Neural cell (in vitro differentiated cells): Measurements from ENCODE around the gene TLR8. TPM values are rescaled to one million over a fixed set of nuclear protein-coding genes. Genes with fewer than 3 reads are reported as not detected.

Source experiments
- H2AFZ ChIP-seq: fragments of 200-600, 300-800 bp; sonication (generic), shearing (Covaris generic); 2 replicates; pipeline ENCODE4 v1.6.0; 2014; ENCODE audit warnings: low read depth, mild to moderate bottlenecking, antibody characterized with exemption, low read length, moderate library complexity
- H3F3A ChIP-seq: fragments of 200-600 bp; shearing (Covaris generic); 2 replicates; pipeline ENCODE4 v1.6.1; 2016; ENCODE audit warnings: mild to moderate bottlenecking, moderate library complexity, mixed read lengths, antibody characterized with exemption, low read length; ENCODE audit not compliant: insufficient read depth, poor library complexity, severe bottlenecking
- H3K27ac ChIP-seq: fragments of 200-600, 300-800 bp; sonication (generic), shearing (Covaris generic); 2 replicates; pipeline ENCODE4 v1.5.1; 2014; ENCODE audit warnings: mild to moderate bottlenecking, low read length, moderate library complexity
- H3K27me3 ChIP-seq: fragments of 300-800, 200-600 bp; sonication (generic), shearing (Covaris generic); 2 replicates; pipeline ENCODE4 v1.6.0; 2014; ENCODE audit warnings: mild to moderate bottlenecking, low read depth, low read length, moderate library complexity; ENCODE audit not compliant: insufficient read depth
- H3K36me3 ChIP-seq: fragments of 300-800, 200-600 bp; sonication (generic), shearing (Covaris generic); 2 replicates; pipeline ENCODE4 v1.5.1; 2014; ENCODE audit warnings: mild to moderate bottlenecking, antibody characterized with exemption, low read length, moderate library complexity; ENCODE audit not compliant: insufficient read depth
- H3K4me2 ChIP-seq: fragments of 300-800, 200-600 bp; sonication (generic), shearing (Covaris generic); 2 replicates; pipeline ENCODE4 v1.6.0; 2014; ENCODE audit warnings: mild to moderate bottlenecking, low read length
- H3K4me3 ChIP-seq: fragments of 300-800, 200-600 bp; sonication (generic), shearing (Covaris generic); 2 replicates; pipeline ENCODE4 v1.5.1; 2014; ENCODE audit warnings: mild to moderate bottlenecking, low read length, moderate library complexity
- H3K79me2 ChIP-seq: fragments of 200-600 bp; shearing (Covaris generic); replicated peaks from 2 replicates; pipeline ENCODE4 v1.6.0; 2014; ENCODE audit warnings: mild to moderate bottlenecking, low read length, moderate library complexity; ENCODE audit not compliant: insufficient read depth
- H3K9ac ChIP-seq: fragments of 300-800, 200-600 bp; sonication (generic), shearing (Covaris generic); 2 replicates; pipeline ENCODE4 v1.6.1; 2016; ENCODE audit warnings: mild to moderate bottlenecking, low read length, mixed read lengths
- H3K9me2 ChIP-seq: fragments of 200-600 bp; shearing (Covaris generic); 2 replicates; pipeline ENCODE4 v1.6.1; 2016; ENCODE audit warnings: mild to moderate bottlenecking, low read length, mixed read lengths; ENCODE audit not compliant: insufficient read depth
- H3K9me3 ChIP-seq: fragments of 200-600, 300-800 bp; sonication (generic), shearing (Covaris generic); 2 replicates; pipeline ENCODE4 v1.6.1; 2016; ENCODE audit warnings: mild to moderate bottlenecking, mixed run types, low read length, moderate library complexity, mixed read lengths
- H4K20me1 ChIP-seq: fragments of 200-600 bp; shearing (Covaris generic); 2 replicates; pipeline ENCODE4 v1.6.1; 2016; ENCODE audit warnings: mild to moderate bottlenecking, mixed run types; ENCODE audit not compliant: insufficient read depth
- EP300 ChIP-seq: fragments of 450-650 bp; conservative IDR thresholded peaks from 2 replicates; pipeline ENCODE4 v1.6.1; 2014; ENCODE audit warnings: antibody characterized with exemption, mild to moderate bottlenecking, moderate library complexity; ENCODE audit not compliant: poor library complexity, severe bottlenecking
- EZH2 ChIP-seq: fragments of 200-600, 300-800 bp; shearing (Covaris generic), sonication (generic); IDR thresholded peaks from 2 replicates; pipeline ENCODE4 v1.6.1; 2014; ENCODE audit warnings: antibody characterized with exemption, low read length, borderline replicate concordance, mild to moderate bottlenecking; ENCODE audit not compliant: insufficient read depth, poor library complexity, severe bottlenecking
- MXI1 ChIP-seq: fragments of 450-650 bp; conservative IDR thresholded peaks from 2 replicates; pipeline ENCODE4 v1.6.1; 2014; ENCODE audit warnings: antibody characterized with exemption, mild to moderate bottlenecking; ENCODE audit not compliant: poor library complexity, severe bottlenecking
- POLR2AphosphoS5 ChIP-seq: IDR thresholded peaks from 2 replicates; pipeline ENCODE4 v1.6.1; 2012
- RAD21 ChIP-seq: fragments of 450-650 bp; conservative IDR thresholded peaks from 2 replicates; pipeline ENCODE4 v1.6.1; 2014; ENCODE audit warnings: antibody characterized with exemption, mild to moderate bottlenecking, moderate library complexity
- SMC3 ChIP-seq: fragments of 450-650 bp; conservative IDR thresholded peaks from 2 replicates; pipeline ENCODE4 v1.6.1; 2014; ENCODE audit warnings: antibody characterized with exemption, mild to moderate bottlenecking, moderate library complexity; ENCODE audit not compliant: poor library complexity
- TAF1 ChIP-seq: IDR thresholded peaks from 2 replicates; pipeline ENCODE4 v1.6.1; 2012; ENCODE audit warnings: low read depth
- polyA plus RNA-seq: library from polyadenylated mRNA; depleted of rRNA; stranded (reverse); fragments of >200 nt; gene quantifications from 2 replicates; pipeline ENCODE4 v1.2.3, GENCODE V29; 2014
- TF ChIP-seq, protein P1 (sequence below): IDR thresholded peaks from 2 replicates; pipeline ENCODE4 v1.6.1; 2012; ENCODE audit warnings: borderline replicate concordance
- TF ChIP-seq, protein P2 (sequence below): fragments of 450-650 bp; IDR thresholded peaks from 2 replicates; pipeline ENCODE4 v1.5.1; 2014; ENCODE audit warnings: antibody characterized with exemption, mild to moderate bottlenecking, moderate library complexity; ENCODE audit not compliant: poor library complexity, severe bottlenecking

TLR8 gene
- polyA plus RNA-seq, 1 donor from 2014 or later: not detected

- Histone ChIP-seq H3K27me3 (no peaks in the 10 kb centered on the region), H4K20me1 (no peaks in the 10 kb centered on the region), H3K9ac (no peak overlapping the region), H3K9me3 (no peaks in the 10 kb centered on the region), H3K36me3 (no peaks in the 10 kb centered on the region), H3K9me2 (no peaks in the 10 kb centered on the region), H3K4me3 (no peak overlapping the region), H3K27ac (no peak overlapping the region), H2AFZ (no peak overlapping the region), H3K4me2 (no peak overlapping the region), H3K79me2 (no peaks in the 10 kb centered on the region), H3F3A (no peaks in the 10 kb centered on the region)
- no peak for TF ChIP-seq EZH2
- TF ChIP-seq, protein P1, sequence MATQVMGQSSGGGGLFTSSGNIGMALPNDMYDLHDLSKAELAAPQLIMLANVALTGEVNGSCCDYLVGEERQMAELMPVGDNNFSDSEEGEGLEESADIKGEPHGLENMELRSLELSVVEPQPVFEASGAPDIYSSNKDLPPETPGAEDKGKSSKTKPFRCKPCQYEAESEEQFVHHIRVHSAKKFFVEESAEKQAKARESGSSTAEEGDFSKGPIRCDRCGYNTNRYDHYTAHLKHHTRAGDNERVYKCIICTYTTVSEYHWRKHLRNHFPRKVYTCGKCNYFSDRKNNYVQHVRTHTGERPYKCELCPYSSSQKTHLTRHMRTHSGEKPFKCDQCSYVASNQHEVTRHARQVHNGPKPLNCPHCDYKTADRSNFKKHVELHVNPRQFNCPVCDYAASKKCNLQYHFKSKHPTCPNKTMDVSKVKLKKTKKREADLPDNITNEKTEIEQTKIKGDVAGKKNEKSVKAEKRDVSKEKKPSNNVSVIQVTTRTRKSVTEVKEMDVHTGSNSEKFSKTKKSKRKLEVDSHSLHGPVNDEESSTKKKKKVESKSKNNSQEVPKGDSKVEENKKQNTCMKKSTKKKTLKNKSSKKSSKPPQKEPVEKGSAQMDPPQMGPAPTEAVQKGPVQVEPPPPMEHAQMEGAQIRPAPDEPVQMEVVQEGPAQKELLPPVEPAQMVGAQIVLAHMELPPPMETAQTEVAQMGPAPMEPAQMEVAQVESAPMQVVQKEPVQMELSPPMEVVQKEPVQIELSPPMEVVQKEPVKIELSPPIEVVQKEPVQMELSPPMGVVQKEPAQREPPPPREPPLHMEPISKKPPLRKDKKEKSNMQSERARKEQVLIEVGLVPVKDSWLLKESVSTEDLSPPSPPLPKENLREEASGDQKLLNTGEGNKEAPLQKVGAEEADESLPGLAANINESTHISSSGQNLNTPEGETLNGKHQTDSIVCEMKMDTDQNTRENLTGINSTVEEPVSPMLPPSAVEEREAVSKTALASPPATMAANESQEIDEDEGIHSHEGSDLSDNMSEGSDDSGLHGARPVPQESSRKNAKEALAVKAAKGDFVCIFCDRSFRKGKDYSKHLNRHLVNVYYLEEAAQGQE: no peak
- TF ChIP-seq POLR2AphosphoS5: no peak
- TF ChIP-seq MXI1: no peak
- TF ChIP-seq RAD21: no peak
Observed at GRCh38 chrX:12886545-12886944, 19.9 kb upstream of the TLR8 start.

DNA sequence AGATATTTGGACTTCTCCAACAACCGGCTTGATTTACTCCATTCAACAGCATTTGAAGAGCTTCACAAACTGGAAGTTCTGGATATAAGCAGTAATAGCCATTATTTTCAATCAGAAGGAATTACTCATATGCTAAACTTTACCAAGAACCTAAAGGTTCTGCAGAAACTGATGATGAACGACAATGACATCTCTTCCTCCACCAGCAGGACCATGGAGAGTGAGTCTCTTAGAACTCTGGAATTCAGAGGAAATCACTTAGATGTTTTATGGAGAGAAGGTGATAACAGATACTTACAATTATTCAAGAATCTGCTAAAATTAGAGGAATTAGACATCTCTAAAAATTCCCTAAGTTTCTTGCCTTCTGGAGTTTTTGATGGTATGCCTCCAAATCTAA lies 19.3 kb upstream of the TLR8 start:
- no peak overlapping the region for H3K4me3 ChIP-seq
- no peak overlapping the region for H3K27ac ChIP-seq
- H3K9me2 ChIP-seq: no peaks in the 10 kb centered on the region
- H3F3A ChIP-seq: no peaks in the 10 kb centered on the region
- TF ChIP-seq TAF1: no peak
- no peak for TF ChIP-seq EP300
- TF ChIP-seq, protein P2, sequence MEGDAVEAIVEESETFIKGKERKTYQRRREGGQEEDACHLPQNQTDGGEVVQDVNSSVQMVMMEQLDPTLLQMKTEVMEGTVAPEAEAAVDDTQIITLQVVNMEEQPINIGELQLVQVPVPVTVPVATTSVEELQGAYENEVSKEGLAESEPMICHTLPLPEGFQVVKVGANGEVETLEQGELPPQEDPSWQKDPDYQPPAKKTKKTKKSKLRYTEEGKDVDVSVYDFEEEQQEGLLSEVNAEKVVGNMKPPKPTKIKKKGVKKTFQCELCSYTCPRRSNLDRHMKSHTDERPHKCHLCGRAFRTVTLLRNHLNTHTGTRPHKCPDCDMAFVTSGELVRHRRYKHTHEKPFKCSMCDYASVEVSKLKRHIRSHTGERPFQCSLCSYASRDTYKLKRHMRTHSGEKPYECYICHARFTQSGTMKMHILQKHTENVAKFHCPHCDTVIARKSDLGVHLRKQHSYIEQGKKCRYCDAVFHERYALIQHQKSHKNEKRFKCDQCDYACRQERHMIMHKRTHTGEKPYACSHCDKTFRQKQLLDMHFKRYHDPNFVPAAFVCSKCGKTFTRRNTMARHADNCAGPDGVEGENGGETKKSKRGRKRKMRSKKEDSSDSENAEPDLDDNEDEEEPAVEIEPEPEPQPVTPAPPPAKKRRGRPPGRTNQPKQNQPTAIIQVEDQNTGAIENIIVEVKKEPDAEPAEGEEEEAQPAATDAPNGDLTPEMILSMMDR: no peak
- TF ChIP-seq, protein P1: no peak
- no peak for TF ChIP-seq SMC3
- no peak for TF ChIP-seq EZH2
- TF ChIP-seq MXI1: no peak
- TF ChIP-seq RAD21: no peak
- TF ChIP-seq POLR2AphosphoS5: no peak
- no peak overlapping the region for H2AFZ ChIP-seq
- H3K4me2 ChIP-seq: no peak overlapping the region
- no peaks in the 10 kb centered on the region for H3K9me3 ChIP-seq
- no peaks in the 10 kb centered on the region for H3K36me3 ChIP-seq
- no peaks in the 10 kb centered on the region for H3K79me2 ChIP-seq
- no peaks in the 10 kb centered on the region for H3K27me3 ChIP-seq
- no peak overlapping the region for H3K9ac ChIP-seq
- H4K20me1 ChIP-seq: no peaks in the 10 kb centered on the region
